Activated effector memory CD4-positive, alpha-beta T cell treated with anti-CD3 and anti-CD28 coated beads, Interleukin-2, amount 50 U/mL, for 16 hours (primary cell): Measurements from ENCODE around the gene CSAD.
A peak's percentile ranks its signal among the peaks of the same experiment; 100 is the strongest.
"Not testable (repeated sequence)": the region's sequence is repeated elsewhere in the genome, so short reads cannot be mapped to it uniquely, and the experiment has no call there.

Experiments used
- DNase-seq: peaks from one replicate; pipeline ENCODE4 v3.0.0-alpha.2; 2020

The CSAD gene

DNA sequence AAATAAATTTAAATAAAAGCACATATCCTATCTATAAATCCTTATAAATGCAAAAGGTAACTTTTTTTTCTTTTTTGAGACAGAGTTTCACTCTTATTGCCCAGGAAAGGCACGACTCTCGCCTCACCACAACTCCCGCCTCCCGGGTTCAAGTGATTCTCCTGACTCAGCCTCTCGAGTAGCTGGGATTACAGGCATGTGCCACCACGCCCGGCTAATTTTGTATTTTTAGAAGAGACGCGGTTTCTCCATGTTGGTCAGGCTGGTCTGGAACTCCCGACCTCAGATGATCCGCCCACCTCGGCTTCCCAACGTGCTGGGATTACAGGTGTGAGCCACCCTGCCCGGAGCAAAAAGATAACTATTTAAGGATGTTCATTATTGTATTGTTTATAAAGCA is 1.9 kb downstream of the CSAD start:
- not testable (repeated sequence) for DNase-seq

- not testable (repeated sequence) for DNase-seq
These were observed 3.3 kb downstream of the CSAD start for GRCh38 chr12:53177447-53177846.

DNA sequence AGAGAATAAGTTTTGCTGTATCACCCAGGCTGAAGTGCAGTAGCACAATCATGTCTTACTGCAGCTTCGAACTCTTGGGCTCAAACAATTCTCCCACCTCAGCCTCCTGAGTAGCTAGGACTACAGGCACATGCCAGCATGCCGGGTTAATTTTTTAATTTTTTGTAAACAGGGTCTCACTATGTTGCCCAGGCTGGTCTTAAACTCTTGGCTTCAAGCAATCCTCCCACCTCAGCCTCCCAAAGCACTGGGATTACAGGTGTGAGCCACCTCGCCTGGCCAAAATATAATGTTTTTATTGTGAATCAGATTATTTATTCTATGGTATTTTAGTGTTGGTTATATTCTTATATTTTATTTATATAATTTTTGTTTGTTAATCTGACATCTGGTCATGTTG is 4.0 kb downstream of the CSAD start:
- no peak for DNase-seq

- no peak for DNase-seq
These were observed 5.7 kb downstream of the CSAD start for GRCh38 chr12:53174881-53175491.

DNA sequence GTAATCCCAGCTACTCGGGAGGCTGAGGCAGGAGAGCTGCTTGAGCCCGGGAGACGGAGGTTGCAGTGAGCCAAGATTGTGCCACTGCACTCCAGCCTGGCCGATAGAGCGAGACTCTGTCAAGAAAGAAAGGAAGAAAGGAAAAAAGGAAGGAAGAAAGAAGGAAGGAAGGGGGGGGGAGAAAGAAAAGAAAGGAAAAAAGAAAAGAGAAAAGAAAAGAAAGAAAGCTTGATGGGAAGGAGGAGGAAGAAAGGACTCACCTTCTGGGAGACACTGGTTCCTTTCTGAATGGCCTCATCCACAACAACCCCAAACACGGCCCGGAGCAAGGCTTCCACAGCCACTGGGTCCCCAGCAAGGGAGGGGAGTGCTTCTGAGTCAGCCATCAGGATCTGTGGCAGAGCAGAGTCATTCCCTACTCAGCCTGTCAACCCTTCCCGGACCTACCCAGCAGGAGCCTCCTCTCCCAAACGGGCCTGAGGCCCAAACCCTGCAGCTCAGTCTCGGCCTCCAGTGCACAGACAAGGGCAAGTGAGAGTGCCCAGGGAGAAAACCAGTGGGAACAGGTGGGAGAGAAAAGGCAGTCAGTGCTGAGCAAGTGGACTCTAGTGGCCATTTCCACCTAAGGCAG is 7.5 kb downstream of the CSAD start:
- DNase-seq = no peak

- no peak for DNase-seq
These were observed 8.4 kb downstream of the CSAD start for GRCh38 chr12:53172352-53172751.

DNA sequence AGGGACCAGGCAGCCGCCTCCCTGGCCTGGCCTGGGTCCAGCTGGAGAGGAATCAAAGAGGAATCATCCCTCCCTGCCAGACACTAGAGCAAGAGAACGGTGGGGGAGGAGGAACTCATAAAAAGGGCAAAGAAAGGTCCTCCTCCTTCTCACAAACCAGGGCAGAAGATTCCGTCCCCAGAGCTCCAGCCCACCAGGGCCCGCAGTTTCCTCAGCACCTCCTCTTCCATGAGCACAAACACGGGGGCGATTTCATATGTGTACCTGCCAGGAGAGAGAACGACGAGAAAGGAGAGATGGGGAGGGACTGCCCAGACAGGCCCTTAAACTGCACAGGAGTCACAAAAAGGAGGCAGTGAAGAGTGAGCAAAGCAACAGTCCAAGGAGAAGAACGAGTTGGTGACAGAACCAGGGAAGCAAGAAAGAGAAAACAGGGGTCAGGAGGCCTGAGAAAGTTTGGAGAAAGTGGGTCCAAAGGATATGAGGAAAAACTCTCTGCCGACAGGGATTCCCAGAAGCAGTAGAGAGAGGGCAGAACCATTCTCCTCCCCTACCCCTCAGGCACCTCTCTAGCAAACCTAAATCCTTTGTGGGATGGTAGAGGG is 8.9 kb downstream of the CSAD start:
- no peak for DNase-seq

DNA sequence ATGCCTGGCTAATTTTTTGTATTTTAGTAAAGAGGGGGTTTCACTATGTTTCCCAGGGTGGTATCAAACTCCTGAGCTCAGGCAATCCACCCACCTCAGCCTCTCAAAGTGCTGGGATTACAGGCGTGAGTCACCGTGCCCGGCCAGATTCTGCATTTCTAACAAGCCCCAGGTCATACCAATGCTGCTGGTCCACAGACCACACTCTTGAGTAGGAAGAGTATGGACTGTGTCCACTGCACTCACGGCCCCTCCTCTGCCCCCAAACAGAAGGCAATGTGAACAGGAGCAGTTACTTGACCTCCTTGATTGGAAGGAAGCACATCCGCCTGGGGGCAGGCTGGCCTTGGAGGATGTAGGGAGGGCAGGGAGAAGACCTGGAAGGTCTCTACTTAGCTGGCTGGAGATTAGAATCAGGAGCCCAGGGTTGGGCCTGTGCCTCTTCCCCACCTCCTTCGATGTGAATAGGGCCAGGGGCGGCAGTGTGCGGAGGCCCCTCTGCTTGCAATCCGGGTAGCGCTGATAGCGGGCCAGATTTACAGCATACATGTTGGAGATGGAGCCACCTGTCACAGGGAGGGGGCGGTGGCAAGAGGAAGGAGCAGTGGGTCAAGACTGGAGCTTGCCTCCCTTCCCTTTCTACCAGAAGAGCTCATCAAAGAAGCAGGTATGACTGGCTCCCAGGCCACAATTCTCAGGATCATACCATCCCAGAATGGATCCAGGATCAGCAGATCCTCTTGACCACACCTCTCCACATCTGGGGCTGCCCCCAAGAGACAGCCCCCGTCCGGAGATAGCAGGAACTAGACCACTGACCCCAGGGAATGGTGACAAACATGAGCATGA is 9.6 kb downstream of the CSAD start:
- no peak for DNase-seq

GRCh38 chr12:53170215-53170614 is 10.5 kb downstream of the CSAD start:
- DNase-seq = no peak

DNA sequence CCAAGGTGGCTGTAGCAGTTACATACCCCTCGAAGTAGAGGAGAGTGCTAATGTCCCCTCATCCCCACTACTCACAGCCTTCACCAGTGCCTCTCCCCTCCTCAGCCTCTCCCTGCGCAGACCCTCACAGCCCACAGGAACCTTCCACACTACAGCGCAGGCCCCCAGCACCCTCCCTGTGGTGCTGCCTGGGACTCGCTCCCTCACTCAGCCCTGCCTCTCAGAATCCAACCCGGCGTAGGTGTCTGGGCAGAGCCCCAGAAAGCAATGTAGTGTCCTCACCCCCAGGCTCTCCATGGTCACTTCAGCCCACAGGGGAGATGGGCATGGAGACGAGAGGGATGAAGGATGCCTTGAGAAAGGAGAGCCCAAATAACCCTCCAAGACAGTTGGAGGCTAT is 11.1 kb downstream of the CSAD start:
- DNase-seq = no peak

GRCh38 chr12:53166837-53167236 is 13.9 kb downstream of the CSAD start:
- no peak for DNase-seq

- not testable (repeated sequence) for DNase-seq
These were observed 17.7 kb downstream of the CSAD start for GRCh38 chr12:53163008-53163407.

GRCh38 chr12:53161119-53161911 is 19.4 kb downstream of the CSAD start:
- DNase-seq = no peak

DNA sequence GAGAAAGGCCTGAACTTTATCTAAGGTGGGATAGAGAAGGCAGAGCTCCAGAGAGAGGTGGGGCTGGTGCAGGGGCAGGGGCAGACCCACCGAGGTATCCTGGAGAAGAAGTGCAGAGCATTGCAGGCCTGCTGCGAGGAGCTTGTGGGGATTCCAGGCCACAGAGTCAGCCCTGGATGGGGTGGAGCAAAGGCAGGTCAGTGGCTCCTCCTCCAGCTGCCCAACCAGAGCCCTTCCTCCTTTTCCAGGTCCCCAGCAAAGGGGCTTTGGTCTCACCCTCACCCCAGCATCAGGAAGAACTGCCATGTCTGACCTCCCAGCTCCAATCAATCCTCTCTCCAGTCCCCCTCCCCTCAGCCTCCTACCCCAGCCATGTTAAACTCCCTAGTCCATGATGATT is 20.1 kb downstream of the CSAD start:
- DNase-seq = no peak

DNA sequence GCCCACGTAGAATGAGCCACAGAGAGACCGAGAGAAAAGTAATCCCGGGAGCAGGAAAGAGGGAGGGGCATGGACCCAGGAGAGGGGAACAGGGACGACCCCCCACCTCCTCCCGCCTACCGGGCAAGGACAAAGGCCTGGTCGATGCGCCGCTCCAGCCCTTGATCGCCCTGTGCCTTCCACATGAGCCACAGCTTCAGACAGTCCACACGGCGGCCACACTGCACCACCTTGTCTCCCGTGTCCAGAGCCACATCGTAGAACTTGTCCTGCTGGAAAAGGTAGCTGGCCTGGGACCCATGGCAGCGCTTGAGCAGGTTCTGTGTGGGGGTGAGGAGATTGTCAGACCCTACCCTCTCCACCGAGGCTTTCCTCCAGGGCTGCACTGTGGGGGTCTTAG is 20.7 kb downstream of the CSAD start:
- no peak for DNase-seq

GRCh38 chr12:53159195-53159839 is 21.4 kb downstream of the CSAD start:
- peak; percentile 95 for DNase-seq

DNA sequence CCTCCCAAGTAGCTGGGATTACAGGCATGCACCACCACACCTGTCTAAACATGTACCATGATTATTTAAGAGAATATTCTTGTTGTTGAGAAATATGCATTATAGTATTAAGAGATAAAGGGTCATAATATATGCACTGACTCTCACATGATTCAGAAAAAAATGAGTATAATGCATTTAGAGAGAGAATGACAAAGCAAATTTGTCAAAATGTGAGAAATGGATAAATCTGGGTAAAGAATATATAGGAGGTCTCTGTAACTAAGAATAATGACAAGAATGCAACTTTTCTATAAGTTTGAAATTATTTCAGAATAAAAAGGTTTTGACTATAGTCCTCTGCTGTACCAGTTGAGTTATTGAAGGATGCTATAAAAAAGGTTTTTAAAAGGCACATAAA is 28.3 kb downstream of the CSAD start:
- DNase-seq = no peak

GRCh38 chr12:53151039-53151438 is 29.7 kb downstream of the CSAD start:
- no peak for DNase-seq

GRCh38 chr12:53147653-53148052 is 33.1 kb downstream of the CSAD start:
- DNase-seq = no peak

GRCh38 chr12:53147181-53147580 is 33.5 kb downstream of the CSAD start:
- DNase-seq = no peak

GRCh38 chr12:53145383-53146260 is 35.1 kb downstream of the CSAD start:
- DNase-seq = no peak
